ENCODE results near the gene SELENOO.

The SELENOO gene

GRCh38 chr22:50261615-50262459 is 61.0 kb downstream of the SELENOO start, which contains the start of gene MAPK12:
MAPK12 (minus strand) TSS chr22:50261683; CDS start chr22:50261509, 174 bp downstream.
- Histone ChIP-seq H3K27ac (ENCODE audit: insufficient read depth, low read length, poor library complexity, severe bottlenecking) (no peak within 1 kb of the TSS), H3K27me3 (replicated peaks; ENCODE audit: control insufficient read depth, insufficient read depth, low read length, poor library complexity, severe bottlenecking) (peaks cover 17% of the 10 kb centered on the region), H3K9me3 (ENCODE audit: control insufficient read depth, low read length) (no peaks in the 10 kb centered on the region), H3K36me3 (ENCODE audit: control insufficient read depth, insufficient read depth, low read length) (no peaks in the 10 kb centered on the region), H3K4me1 (ENCODE audit: control insufficient read depth, insufficient read depth, low read length, poor library complexity, severe bottlenecking) (no peaks in the 10 kb centered on the region), H3K4me3 (ENCODE audit: insufficient read depth, low read depth, low read length, poor library complexity, severe bottlenecking) (peak within 1 kb of the TSS; percentile 4)
- DNase-seq: no peak

- H3K4me1 ChIP-seq (ENCODE audit: control insufficient read depth, insufficient read depth, low read length, poor library complexity, severe bottlenecking): no peaks in the 10 kb centered on the region
- DNase-seq: no peak
- no peak overlapping the region for H3K27ac ChIP-seq (ENCODE audit: insufficient read depth, low read length, poor library complexity, severe bottlenecking)
- H3K4me3 ChIP-seq (ENCODE audit: insufficient read depth, low read depth, low read length, poor library complexity, severe bottlenecking): no peak overlapping the region
- H3K9me3 ChIP-seq (ENCODE audit: control insufficient read depth, low read length): no peaks in the 10 kb centered on the region
- peaks cover 17% of the 10 kb centered on the region for H3K27me3 ChIP-seq (replicated peaks; ENCODE audit: control insufficient read depth, insufficient read depth, low read length, poor library complexity, severe bottlenecking)
- H3K36me3 ChIP-seq (ENCODE audit: control insufficient read depth, insufficient read depth, low read length): no peaks in the 10 kb centered on the region
These were observed 61.7 kb downstream of the SELENOO start for GRCh38 chr22:50262460-50262911.

GRCh38 chr22:50262973-50263617 is 62.3 kb downstream of the SELENOO start:
- Histone ChIP-seq H3K36me3 (ENCODE audit: control insufficient read depth, insufficient read depth, low read length) (no peaks in the 10 kb centered on the region), H3K4me3 (ENCODE audit: insufficient read depth, low read depth, low read length, poor library complexity, severe bottlenecking) (no peak overlapping the region), H3K4me1 (ENCODE audit: control insufficient read depth, insufficient read depth, low read length, poor library complexity, severe bottlenecking) (peaks cover 5% of the 10 kb centered on the region), H3K9me3 (ENCODE audit: control insufficient read depth, low read length) (no peaks in the 10 kb centered on the region), H3K27me3 (replicated peaks; ENCODE audit: control insufficient read depth, insufficient read depth, low read length, poor library complexity, severe bottlenecking) (peaks cover 17% of the 10 kb centered on the region), H3K27ac (ENCODE audit: insufficient read depth, low read length, poor library complexity, severe bottlenecking) (no peak overlapping the region)
- DNase-seq: no peak

- no peaks in the 10 kb centered on the region for H3K9me3 ChIP-seq (ENCODE audit: control insufficient read depth, low read length)
- no peak overlapping the region for H3K4me3 ChIP-seq (ENCODE audit: insufficient read depth, low read depth, low read length, poor library complexity, severe bottlenecking)
- DNase-seq: no peak
- no peak overlapping the region for H3K27ac ChIP-seq (ENCODE audit: insufficient read depth, low read length, poor library complexity, severe bottlenecking)
- H3K36me3 ChIP-seq (ENCODE audit: control insufficient read depth, insufficient read depth, low read length): no peaks in the 10 kb centered on the region
- H3K4me1 ChIP-seq (ENCODE audit: control insufficient read depth, insufficient read depth, low read length, poor library complexity, severe bottlenecking): peaks cover 10% of the 10 kb centered on the region
- H3K27me3 ChIP-seq (replicated peaks; ENCODE audit: control insufficient read depth, insufficient read depth, low read length, poor library complexity, severe bottlenecking): peaks cover 17% of the 10 kb centered on the region
These were observed 63.4 kb downstream of the SELENOO start for GRCh38 chr22:50264104-50264745.

GRCh38 chr22:50264946-50265669 is 64.3 kb downstream of the SELENOO start:
- Histone ChIP-seq H3K4me1 (ENCODE audit: control insufficient read depth, insufficient read depth, low read length, poor library complexity, severe bottlenecking) (peaks cover 16% of the 10 kb centered on the region), H3K4me3 (ENCODE audit: insufficient read depth, low read depth, low read length, poor library complexity, severe bottlenecking) (no peak overlapping the region), H3K27me3 (replicated peaks; ENCODE audit: control insufficient read depth, insufficient read depth, low read length, poor library complexity, severe bottlenecking) (peaks cover 17% of the 10 kb centered on the region), H3K36me3 (ENCODE audit: control insufficient read depth, insufficient read depth, low read length) (no peaks in the 10 kb centered on the region), H3K27ac (ENCODE audit: insufficient read depth, low read length, poor library complexity, severe bottlenecking) (no peak overlapping the region), H3K9me3 (ENCODE audit: control insufficient read depth, low read length) (no peaks in the 10 kb centered on the region)
- DNase-seq: no peak

GRCh38 chr22:50266994-50267393 is 66.2 kb downstream of the SELENOO start:
- DNase-seq: no peak
- peaks cover 33% of the 10 kb centered on the region for H3K4me1 ChIP-seq (ENCODE audit: control insufficient read depth, insufficient read depth, low read length, poor library complexity, severe bottlenecking)
- no peaks in the 10 kb centered on the region for H3K9me3 ChIP-seq (ENCODE audit: control insufficient read depth, low read length)
- no peaks in the 10 kb centered on the region for H3K36me3 ChIP-seq (ENCODE audit: control insufficient read depth, insufficient read depth, low read length)
- no peak overlapping the region for H3K27ac ChIP-seq (ENCODE audit: insufficient read depth, low read length, poor library complexity, severe bottlenecking)
- peaks cover 17% of the 10 kb centered on the region for H3K27me3 ChIP-seq (replicated peaks; ENCODE audit: control insufficient read depth, insufficient read depth, low read length, poor library complexity, severe bottlenecking)
- H3K4me3 ChIP-seq (ENCODE audit: insufficient read depth, low read depth, low read length, poor library complexity, severe bottlenecking): no peak overlapping the region

Measured in effector memory CD4-positive, alpha-beta T cell (primary cell).